HG03039 (cell line): ENCODE data around the gene PTPMT1.
A peak's percentile ranks its signal among the peaks of the same experiment; 100 is the strongest.

Experiments used
- ATAC-seq: cut with Tn5 transposase; IDR thresholded peaks from one replicate; pipeline ENCODE4 v1.9.1; 2021; ENCODE audit warnings: mild to moderate bottlenecking, moderate library complexity; ENCODE audit not compliant: unreplicated experiment

Gene PTPMT1

GRCh38 chr11:47577460-47578041 is 12.2 kb downstream of the PTPMT1 start:
- ATAC-seq: no peak

- ATAC-seq: peak; percentile 91
Measured at GRCh38 chr11:47578524-47579494, 13.4 kb downstream of the PTPMT1 start, which contains the start of the genes KBTBD4 and NDUFS3. KBTBD4 (minus strand) TSS chr11:47578970; CDS start chr11:47578951, 19 bp downstream. NDUFS3 (plus strand) TSS chr11:47579074; CDS start chr11:47579092, 18 bp downstream.

- ATAC-seq: no peak
Measured at GRCh38 chr11:47583844-47584243, 18.4 kb downstream of the PTPMT1 start.

- no peak for ATAC-seq
Measured at GRCh38 chr11:47586098-47586855, 20.9 kb downstream of the PTPMT1 start, which contains the start of gene FAM180B. FAM180B (plus strand) TSS chr11:47586678; CDS start chr11:47586769, 91 bp downstream.

- ATAC-seq: no peak
Measured at GRCh38 chr11:47587039-47587716, 21.8 kb downstream of the PTPMT1 start.

GRCh38 chr11:47587723-47588326 is 22.4 kb downstream of the PTPMT1 start:
- no peak for ATAC-seq

GRCh38 chr11:47589118-47589517 is 23.7 kb downstream of the PTPMT1 start:
- ATAC-seq: no peak

- ATAC-seq: no peak
Measured at GRCh38 chr11:47589584-47589976, 24.2 kb downstream of the PTPMT1 start.

GRCh38 chr11:47589977-47590861 is 24.8 kb downstream of the PTPMT1 start:
- ATAC-seq: no peak

- ATAC-seq: no peak
Measured at GRCh38 chr11:47591764-47592163, 26.4 kb downstream of the PTPMT1 start.

- ATAC-seq: no peak
Measured at GRCh38 chr11:47592251-47592650, 26.9 kb downstream of the PTPMT1 start.

GRCh38 chr11:47592970-47593369 is 27.6 kb downstream of the PTPMT1 start:
- no peak for ATAC-seq

- ATAC-seq: no peak
Measured at GRCh38 chr11:47593492-47593933, 28.1 kb downstream of the PTPMT1 start.

- no peak for ATAC-seq
Measured at GRCh38 chr11:47593934-47594855, 28.8 kb downstream of the PTPMT1 start, which contains the start of gene C1QTNF4. C1QTNF4 (minus strand) TSS chr11:47594411; CDS start chr11:47590810, 3,601 bp downstream.

- no peak for ATAC-seq
Measured at GRCh38 chr11:47595029-47595428, 29.6 kb downstream of the PTPMT1 start.

GRCh38 chr11:47595967-47596366 is 30.6 kb downstream of the PTPMT1 start:
- ATAC-seq: no peak

GRCh38 chr11:47599902-47600301 is 34.5 kb downstream of the PTPMT1 start:
- no peak for ATAC-seq

- ATAC-seq: no peak
Measured at GRCh38 chr11:47603295-47603694, 37.9 kb downstream of the PTPMT1 start.
